Measurements from ENCODE around the gene PURA. TPM values are rescaled to one million over a fixed set of nuclear protein-coding genes. Genes with fewer than 3 reads are reported as not detected.
"Not testable (repeated sequence)": the region's sequence is repeated elsewhere in the genome, so short reads cannot be mapped to it uniquely, and the experiment has no call there.

Gene PURA
- total RNA-seq, 1 donor from 2014 or later = 12.0 TPM

DNA sequence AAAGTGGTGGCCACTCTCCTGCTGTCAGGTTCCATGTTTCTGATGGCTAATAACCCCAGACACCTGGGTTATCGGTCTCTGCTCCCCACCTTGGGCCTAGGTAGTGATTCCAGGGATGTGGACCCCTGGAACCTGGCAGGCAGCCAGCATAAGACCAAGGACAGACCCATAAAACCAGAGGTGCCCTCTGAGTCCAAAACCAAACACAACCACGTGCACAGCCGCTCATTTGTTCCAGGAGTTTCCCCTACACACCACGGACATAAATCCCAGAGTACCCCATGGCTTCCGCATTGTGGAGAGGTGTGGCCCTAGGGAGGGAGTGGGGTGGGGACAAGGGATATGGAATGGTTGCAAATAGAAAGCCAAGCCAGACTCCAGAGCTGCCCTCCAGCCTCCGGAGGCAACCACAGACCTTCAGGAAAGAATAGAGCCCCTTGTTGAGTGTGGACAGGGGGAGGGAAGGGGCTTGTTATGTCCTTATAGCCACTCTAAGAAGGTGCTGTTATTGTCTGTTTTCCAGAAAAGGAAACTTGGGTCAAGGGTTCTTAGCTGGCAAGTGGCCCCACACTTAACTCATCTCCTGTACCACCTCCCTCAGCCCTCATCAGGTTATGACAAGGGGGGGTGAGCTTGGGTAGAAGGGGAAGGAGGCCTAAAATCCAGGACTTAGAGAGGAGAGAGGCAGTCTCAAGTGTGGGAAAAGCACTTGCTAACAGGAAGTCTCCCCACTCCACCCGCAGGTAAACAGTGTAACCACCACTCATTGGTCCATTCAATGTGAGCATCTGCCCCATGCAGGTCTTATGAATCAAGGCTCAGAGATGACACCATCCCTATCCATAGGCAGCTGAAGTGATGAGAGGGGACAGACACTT is 37.5 kb downstream of the PURA start:
- H3K27me3 Mint-ChIP-seq = peaks cover 24% of the 10 kb centered on the region
- no peaks in the 10 kb centered on the region for H3K36me3 Mint-ChIP-seq (ENCODE audit: low read depth)
- no peaks in the 10 kb centered on the region for H3K4me1 Mint-ChIP-seq
- intact Hi-C loops (cut with micrococcal nuclease) = no loop called here
- no peaks in the 10 kb centered on the region for H3K9me3 Mint-ChIP-seq
- H3K4me3 Mint-ChIP-seq = no peak overlapping the region
- no peak for DNase-seq
- no peak overlapping the region for H3K27ac Mint-ChIP-seq

DNA sequence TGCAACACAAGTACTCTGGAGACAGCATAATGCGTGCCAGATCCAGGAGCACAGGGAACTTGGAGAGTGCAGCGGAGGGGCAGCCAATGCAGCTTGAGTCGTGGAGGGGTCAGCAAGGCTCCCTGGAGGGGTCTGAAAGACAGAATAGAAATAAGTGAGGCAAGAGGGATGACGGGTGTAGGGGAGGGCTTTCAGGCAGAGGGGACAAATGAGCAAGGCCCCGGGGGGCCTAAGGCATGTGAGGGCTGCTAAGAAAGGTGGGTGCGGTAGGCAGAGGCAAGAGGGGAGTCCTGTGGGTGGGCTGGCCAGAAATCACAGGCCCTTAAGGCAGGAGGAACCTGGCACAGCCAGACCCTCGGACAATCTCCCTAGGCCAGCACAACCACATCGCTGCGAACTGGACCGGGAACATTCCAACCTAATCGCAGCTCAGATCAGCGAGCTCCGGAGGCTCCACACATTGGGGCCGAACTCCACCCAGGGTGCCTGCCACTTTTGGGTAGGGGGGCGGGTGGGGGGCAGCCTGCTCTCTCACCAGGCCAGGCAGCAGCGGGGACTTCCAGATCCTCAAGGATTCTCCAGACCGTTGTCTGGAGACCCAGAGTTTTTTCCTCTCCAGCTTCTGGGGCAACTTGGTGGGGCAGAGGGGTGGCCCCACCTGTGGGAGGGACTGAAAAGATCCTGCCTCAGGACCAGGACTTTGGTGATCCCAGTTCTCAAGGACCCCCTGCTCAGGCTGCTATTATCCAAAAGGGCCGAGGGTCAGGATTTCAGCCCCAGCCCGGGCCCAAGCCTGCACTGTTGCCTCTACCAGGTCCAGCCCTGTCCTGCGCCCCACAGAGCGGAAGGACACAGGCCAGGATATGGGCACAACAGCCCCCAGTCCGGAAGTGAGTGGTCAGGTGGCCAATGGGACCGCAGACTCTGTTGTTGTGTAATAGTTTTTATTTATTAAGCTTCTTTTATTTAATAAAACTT is 38.4 kb downstream of the PURA start:
- DNase-seq = no peak
- no peaks in the 10 kb centered on the region for H3K36me3 Mint-ChIP-seq (ENCODE audit: low read depth)
- H3K4me1 Mint-ChIP-seq = peaks cover 4% of the 10 kb centered on the region
- no peak overlapping the region for H3K27ac Mint-ChIP-seq
- intact Hi-C loops (cut with micrococcal nuclease) = no loop called here
- H3K4me3 Mint-ChIP-seq = no peak overlapping the region
- H3K9me3 Mint-ChIP-seq = no peaks in the 10 kb centered on the region
- peaks cover 15% of the 10 kb centered on the region for H3K27me3 Mint-ChIP-seq

DNA sequence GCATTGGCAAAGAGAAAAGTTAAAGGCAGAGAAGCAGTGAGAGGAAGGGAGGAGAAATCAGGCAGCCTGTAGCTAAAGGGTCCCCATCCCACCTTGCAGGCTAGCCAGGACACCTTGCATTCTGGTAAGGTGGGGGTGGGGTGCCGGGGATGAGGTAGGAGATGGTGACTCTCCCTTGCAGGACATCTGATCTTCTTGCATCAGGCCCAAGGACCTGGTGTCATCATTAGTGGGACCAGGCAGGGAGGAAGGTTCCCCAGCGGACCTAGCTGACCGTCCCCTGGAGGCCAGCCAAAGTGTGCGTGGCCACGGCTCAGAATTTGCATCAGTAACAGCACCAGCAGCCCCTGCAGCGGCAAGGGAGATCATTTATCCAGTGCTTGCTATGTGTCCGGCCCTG is 39.3 kb downstream of the PURA start:
- peaks cover 6% of the 10 kb centered on the region for H3K27me3 Mint-ChIP-seq

DNA sequence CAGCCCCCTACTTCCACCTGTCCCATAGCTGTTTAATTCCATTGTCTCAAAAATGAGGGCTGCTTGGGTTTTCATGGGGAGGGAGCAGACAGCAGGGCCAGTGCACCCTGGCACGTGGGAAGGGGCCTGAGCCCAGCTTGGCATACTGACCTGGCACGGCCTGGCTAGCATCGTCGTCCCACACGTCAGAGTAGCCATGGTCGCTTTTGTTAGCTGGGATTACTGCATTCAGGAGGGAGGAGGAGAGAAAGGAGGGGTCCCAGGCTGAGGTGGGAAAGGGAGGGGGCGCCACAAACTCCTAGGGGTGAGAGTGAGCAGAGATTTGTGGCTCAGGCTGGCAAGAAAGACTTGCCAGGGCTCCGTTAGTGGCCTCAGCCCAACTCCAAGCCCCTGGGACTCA is 40.0 kb downstream of the PURA start:
- DNase-seq = no peak
- H3K27ac Mint-ChIP-seq = no peak overlapping the region
- H3K4me1 Mint-ChIP-seq = peaks cover 6% of the 10 kb centered on the region
- no peaks in the 10 kb centered on the region for H3K9me3 Mint-ChIP-seq
- no peaks in the 10 kb centered on the region for H3K36me3 Mint-ChIP-seq (ENCODE audit: low read depth)
- no peak overlapping the region for H3K4me3 Mint-ChIP-seq
- intact Hi-C loops (cut with micrococcal nuclease) = no loop called here
- H3K27me3 Mint-ChIP-seq = peaks cover 4% of the 10 kb centered on the region

More for the DNA sequence above, 39.3 kb downstream of the PURA start:
- intact Hi-C loops (cut with micrococcal nuclease) = no loop called here
- H3K36me3 Mint-ChIP-seq (ENCODE audit: low read depth) = no peaks in the 10 kb centered on the region
- no peaks in the 10 kb centered on the region for H3K9me3 Mint-ChIP-seq
- peaks cover 6% of the 10 kb centered on the region for H3K4me1 Mint-ChIP-seq
- no peak overlapping the region for H3K27ac Mint-ChIP-seq
- no peak overlapping the region for H3K4me3 Mint-ChIP-seq
- DNase-seq = no peak

DNA sequence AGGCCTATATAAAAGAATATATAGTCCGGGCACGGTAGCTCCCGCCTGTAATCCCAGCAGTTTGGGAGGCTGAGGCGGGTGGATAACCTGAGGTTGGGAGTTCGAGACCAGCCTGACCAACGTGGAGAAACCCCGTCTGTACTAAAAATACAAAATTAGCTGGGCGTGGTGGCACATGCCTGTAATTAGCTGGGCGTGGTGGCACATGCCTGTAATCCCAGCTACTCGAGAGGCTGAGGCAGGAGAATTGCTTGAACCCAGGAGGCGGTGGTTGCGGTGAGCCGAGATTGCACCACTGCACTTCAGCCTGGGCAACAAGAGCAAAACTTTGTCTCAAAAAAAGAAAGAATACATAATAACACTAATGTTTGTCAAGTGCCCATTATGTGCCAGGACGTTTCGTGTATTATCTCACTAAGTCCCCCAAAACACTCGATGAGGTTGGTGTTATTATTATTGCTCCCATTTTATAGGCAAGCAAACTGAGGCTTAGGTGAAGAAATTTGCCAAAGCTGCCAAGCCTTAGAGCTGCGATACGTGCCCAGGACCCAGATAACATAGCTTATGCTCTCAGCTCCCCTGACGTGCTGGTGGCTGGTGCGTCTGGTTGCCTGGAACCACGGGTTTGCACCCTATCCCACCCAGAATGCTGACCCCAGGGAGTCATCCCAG is 40.9 kb downstream of the PURA start:
- DNase-seq; H3K27me3 Mint-ChIP-seq; H3K4me3 Mint-ChIP-seq; intact Hi-C loops (cut with micrococcal nuclease); H3K27ac Mint-ChIP-seq; H3K36me3 Mint-ChIP-seq (ENCODE audit: low read depth); H3K9me3 Mint-ChIP-seq; H3K4me1 Mint-ChIP-seq: not testable (repeated sequence)

DNA sequence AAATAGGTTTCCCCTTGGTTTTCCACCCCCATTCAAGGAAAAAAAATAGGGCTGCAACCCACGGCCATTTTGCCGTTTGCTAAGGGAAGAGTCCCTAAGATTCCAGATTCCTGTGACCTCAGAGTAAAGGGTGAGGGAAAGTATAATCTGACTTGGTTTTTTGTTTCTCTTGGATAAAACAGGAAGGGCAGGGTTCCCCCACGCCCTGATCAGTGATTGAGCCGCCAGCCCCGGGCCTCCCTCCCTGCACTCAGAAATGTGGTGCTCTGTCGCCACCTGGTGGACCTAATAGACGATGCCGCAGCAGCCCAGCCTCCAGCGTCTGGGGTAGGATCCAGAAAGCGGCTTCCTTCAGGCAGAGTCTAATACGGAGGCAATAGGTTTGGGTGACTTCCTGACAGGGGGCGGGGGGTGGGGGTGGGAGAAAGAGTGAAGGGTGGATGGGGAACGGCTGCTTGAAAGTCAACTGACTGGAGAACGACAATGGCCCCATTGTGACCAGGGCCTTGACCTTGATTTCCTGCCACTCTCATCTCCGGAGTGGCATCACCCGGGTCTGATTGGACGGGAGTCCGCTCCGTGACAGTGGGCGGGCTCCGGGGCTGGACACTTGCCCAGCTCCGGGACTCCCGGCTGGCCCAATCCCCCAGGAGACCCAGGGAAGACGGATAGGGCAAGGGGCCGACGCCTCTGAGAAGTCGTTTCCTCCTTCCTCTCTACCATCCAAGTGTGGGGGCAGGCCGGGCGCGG is 43.3 kb downstream of the PURA start:
- H3K27me3 Mint-ChIP-seq = peaks cover 6% of the 10 kb centered on the region
- H3K27ac Mint-ChIP-seq = no peak overlapping the region
- intact Hi-C loops (cut with micrococcal nuclease) = loop anchor here (1.0 kb wide), 3 partner anchors 12 to 370 kb away; no protein-coding TSS in a partner anchor
- no peaks in the 10 kb centered on the region for H3K36me3 Mint-ChIP-seq (ENCODE audit: low read depth)
- H3K4me1 Mint-ChIP-seq = peaks cover 6% of the 10 kb centered on the region
- DNase-seq = peak; percentile 96
- H3K4me3 Mint-ChIP-seq = peak overlapping the region; percentile 63
- H3K9me3 Mint-ChIP-seq = no peaks in the 10 kb centered on the region

DNA sequence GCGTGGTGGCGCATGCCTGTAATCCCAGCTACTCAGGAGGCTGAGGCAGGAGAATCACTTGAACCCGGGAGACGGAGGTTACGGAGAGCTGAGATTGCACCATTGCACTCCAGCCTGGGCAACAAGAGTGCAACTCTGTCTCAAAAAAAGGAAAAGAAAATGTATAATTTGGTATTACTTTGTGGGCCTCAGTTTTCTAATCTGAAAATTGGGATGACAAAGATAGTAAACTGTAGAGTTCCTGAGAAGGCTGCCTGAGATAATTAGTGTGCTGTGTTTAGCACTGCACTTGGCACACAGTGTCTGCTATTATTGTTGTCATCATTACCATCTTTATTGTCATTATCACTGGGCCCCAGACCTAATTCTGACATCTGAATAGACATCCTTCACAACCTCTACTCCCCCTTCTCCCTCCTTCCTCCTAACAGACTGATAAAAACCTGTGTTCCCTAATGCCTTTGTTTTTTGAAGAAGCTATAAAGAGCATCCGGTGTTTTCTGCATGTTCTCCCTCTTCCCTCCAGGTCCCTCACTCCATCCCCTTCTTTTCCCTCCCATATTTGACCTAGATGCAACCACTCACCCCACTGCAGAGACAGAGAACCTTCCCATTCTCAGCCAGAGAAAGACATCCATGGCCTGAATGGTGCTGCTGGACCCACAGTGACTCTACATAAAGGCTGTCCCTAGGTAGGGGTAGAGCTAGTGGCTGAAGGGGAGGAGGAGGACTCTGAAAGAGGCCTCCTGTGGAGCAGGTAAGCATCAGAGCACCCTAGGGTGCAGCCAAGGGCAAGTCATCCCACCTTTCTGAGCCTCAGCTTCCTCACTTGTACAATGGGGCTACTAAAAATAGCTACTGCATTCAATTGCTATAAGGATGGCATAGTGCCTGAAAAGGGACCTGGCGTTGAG is 45.4 kb downstream of the PURA start:
- Mint-ChIP-seq H3K27me3 (peaks cover 8% of the 10 kb centered on the region), H3K27ac (no peak overlapping the region), H3K4me3 (no peak overlapping the region), H3K36me3 (ENCODE audit: low read depth) (no peaks in the 10 kb centered on the region), H3K4me1 (peaks cover 6% of the 10 kb centered on the region), H3K9me3 (no peaks in the 10 kb centered on the region)
- intact Hi-C loops (cut with micrococcal nuclease) = no loop called here
- no peak for DNase-seq

DNA sequence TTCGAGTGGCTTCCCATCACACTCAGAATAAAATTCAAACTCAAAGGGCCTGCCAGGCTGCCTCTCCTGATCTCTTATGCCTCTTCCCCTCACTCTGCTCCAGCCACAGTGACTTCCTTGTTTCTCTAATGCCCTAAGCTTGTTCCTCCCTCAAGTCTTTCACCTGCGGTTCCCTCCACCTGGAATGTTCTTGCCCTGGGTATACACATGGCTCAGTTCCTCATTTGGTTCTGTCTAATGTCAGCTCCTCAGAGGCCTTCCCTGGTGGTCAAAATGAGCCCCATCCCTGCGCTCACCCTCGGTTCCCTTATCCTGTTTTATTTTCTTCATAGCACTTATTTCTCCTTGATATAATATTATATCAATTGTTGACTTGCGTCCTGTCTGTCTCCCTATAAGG is 48.4 kb downstream of the PURA start:
- H3K36me3 Mint-ChIP-seq (ENCODE audit: low read depth) = no peaks in the 10 kb centered on the region
- peaks cover 2% of the 10 kb centered on the region for H3K4me1 Mint-ChIP-seq
- peaks cover 23% of the 10 kb centered on the region for H3K27me3 Mint-ChIP-seq
- no peaks in the 10 kb centered on the region for H3K9me3 Mint-ChIP-seq
- intact Hi-C loops (cut with micrococcal nuclease) = no loop called here
- H3K27ac Mint-ChIP-seq = no peak overlapping the region
- DNase-seq = no peak
- H3K4me3 Mint-ChIP-seq = no peak overlapping the region

DNA sequence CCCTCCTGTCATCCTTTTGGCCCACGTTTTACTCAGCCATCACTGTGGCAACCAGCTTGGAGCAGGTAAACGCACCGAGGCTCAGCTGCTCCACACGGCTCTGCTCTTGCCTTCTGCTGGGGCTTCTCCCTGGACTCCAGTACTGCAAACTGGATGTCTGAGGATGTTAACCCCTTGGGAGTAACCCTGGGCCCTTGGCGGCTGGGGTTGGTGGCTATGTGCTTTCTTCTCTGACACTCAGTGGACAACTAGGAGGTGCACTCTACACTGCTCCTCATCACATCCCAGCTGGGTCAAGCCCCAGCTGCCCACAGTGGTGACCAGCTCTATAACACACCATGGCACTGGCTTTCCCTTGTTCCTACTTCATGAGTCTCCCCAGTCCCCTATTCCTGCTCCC is 48.9 kb downstream of the PURA start:
- Mint-ChIP-seq H3K4me3 (no peak overlapping the region), H3K27me3 (peaks cover 23% of the 10 kb centered on the region), H3K27ac (no peak overlapping the region), H3K9me3 (no peaks in the 10 kb centered on the region), H3K36me3 (ENCODE audit: low read depth) (no peaks in the 10 kb centered on the region), H3K4me1 (no peaks in the 10 kb centered on the region)
- no peak for DNase-seq
- intact Hi-C loops (cut with micrococcal nuclease) = no loop called here

DNA sequence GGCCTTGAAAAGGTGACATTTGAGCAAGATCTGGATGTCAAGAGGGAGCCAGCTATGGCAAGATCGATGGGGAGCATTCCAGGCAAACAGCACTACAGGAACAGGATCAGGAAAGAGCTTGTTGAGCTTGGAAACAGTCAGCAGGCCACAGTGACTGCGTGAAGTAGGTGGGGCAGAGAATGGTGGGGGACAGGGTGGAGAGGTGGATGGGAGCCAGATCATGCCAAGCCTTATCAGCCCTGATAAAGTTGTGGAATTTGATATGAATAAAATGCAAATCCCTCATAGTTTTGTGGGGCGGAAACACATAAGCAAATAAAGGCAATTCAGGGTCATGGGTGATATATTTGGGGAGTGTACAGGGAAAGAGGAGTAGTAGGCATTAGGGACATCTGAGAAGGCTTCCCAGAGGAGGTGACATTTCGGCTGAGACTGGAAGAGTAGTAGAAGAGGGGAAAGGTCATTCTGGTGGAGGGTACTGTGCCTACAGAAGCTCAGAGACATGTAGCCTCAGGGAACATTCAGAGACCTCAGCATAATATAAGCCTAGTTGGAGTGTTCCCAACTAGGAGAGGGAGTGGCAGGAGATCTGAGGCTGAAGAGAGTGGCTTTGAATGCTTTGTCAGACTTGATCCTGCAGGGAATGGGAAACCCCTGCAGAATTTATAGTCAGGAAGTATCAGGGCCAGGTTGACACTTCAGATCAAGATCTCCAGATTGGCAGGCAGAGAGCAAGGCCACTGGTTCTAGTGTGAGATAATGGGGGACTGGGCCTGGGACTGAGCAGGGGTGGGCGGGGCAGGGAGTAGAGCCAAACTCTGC is 51.4 kb downstream of the PURA start:
- H3K4me3 Mint-ChIP-seq = no peak overlapping the region
- peaks cover 2% of the 10 kb centered on the region for H3K4me1 Mint-ChIP-seq
- H3K36me3 Mint-ChIP-seq (ENCODE audit: low read depth) = no peaks in the 10 kb centered on the region
- no peak overlapping the region for H3K27ac Mint-ChIP-seq
- intact Hi-C loops (cut with micrococcal nuclease) = no loop called here
- H3K27me3 Mint-ChIP-seq = peaks cover 22% of the 10 kb centered on the region
- no peaks in the 10 kb centered on the region for H3K9me3 Mint-ChIP-seq
- no peak for DNase-seq

DNA sequence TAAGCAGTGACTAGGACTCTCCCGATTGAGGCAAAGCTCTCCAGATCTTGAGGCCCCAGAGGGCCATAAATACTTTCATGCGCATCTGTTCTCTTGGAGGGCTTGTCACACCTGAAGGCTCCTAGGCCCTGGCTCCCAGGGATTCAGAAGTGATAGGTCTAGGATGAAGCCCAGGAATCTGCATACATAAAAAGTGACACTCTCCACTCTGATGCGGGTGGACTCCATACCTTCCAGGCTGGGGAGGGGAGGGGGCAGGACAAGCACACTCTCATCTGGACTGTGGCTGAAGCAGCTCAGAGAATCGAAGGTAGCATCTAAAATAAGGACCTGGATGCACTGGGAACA is 52.0 kb downstream of the PURA start:
- intact Hi-C loops (cut with micrococcal nuclease) = no loop called here
- H3K4me3 Mint-ChIP-seq = no peak overlapping the region
- no peaks in the 10 kb centered on the region for H3K36me3 Mint-ChIP-seq (ENCODE audit: low read depth)
- DNase-seq = no peak
- peaks cover 2% of the 10 kb centered on the region for H3K4me1 Mint-ChIP-seq
- H3K9me3 Mint-ChIP-seq = no peaks in the 10 kb centered on the region
- H3K27ac Mint-ChIP-seq = no peak overlapping the region
- peaks cover 19% of the 10 kb centered on the region for H3K27me3 Mint-ChIP-seq

DNA sequence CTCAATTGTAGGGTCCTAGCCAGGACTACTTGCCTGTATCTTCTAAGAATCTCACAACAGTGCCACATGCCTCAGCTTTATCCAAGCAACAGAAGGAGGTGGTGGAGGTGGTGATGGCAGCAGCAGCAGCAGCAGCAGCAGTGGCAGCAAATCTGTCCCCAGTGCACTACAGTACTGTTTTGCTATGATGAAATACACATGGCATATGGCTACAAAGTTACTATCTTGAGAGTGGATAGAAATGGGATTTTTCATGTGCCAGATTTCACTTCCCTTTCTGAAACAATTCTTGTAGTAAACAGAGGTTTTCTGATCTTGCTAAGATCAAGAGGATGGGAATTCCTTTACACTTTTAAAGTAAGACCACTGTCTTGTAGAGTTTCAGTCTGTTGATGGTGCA is 53.0 kb downstream of the PURA start:
- no peak overlapping the region for H3K4me3 Mint-ChIP-seq

More for the DNA sequence above, 53.0 kb downstream of the PURA start:
- DNase-seq = no peak
- Mint-ChIP-seq H3K27me3 (peaks cover 21% of the 10 kb centered on the region), H3K9me3 (no peaks in the 10 kb centered on the region), H3K36me3 (ENCODE audit: low read depth) (no peaks in the 10 kb centered on the region), H3K4me1 (peaks cover 2% of the 10 kb centered on the region), H3K27ac (no peak overlapping the region)
- intact Hi-C loops (cut with micrococcal nuclease) = no loop called here

All from activated CD4-positive, alpha-beta T cell treated with anti-CD3 and anti-CD28 coated beads, Interleukin-2, amount 10 ng/mL, durations not matched to agents 24 days and 14 days (primary cell).